ENCODE results near the gene TICAM1.
"Not testable (repeated sequence)": the region's sequence is repeated elsewhere in the genome, so short reads cannot be mapped to it uniquely, and the experiment has no call there.

Gene TICAM1

DNA sequence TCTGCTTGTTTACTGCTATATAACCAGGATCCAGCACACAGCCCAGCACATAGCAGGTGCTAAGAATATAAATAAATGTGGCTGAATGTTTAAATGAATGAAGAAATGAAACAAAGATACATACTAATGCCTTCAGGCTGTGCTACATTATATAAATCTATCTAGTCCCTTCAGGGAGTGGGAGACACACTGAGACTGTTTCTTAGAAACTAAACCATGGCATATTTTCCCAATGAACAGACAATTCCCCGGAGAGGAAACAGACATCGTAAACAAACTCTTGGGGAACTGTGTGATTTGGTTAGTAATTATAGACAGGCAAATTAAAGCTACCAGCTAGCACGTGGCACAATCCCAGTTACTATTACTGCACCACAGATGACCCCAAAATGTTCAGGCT, 49.7 kb downstream of the TICAM1 start:
- H3K4me3 ChIP-seq (ENCODE audit: low read depth, low read length): no peak overlapping the region
- DNase-seq (ENCODE audit: low read depth): no peak
- TF ChIP-seq, protein P1, sequence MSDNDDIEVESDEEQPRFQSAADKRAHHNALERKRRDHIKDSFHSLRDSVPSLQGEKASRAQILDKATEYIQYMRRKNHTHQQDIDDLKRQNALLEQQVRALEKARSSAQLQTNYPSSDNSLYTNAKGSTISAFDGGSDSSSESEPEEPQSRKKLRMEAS (IDR thresholded peaks at IDR 0.05; ENCODE audit: low read depth, low read length): no peak
- TF ChIP-seq, protein P2, sequence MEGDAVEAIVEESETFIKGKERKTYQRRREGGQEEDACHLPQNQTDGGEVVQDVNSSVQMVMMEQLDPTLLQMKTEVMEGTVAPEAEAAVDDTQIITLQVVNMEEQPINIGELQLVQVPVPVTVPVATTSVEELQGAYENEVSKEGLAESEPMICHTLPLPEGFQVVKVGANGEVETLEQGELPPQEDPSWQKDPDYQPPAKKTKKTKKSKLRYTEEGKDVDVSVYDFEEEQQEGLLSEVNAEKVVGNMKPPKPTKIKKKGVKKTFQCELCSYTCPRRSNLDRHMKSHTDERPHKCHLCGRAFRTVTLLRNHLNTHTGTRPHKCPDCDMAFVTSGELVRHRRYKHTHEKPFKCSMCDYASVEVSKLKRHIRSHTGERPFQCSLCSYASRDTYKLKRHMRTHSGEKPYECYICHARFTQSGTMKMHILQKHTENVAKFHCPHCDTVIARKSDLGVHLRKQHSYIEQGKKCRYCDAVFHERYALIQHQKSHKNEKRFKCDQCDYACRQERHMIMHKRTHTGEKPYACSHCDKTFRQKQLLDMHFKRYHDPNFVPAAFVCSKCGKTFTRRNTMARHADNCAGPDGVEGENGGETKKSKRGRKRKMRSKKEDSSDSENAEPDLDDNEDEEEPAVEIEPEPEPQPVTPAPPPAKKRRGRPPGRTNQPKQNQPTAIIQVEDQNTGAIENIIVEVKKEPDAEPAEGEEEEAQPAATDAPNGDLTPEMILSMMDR (IDR thresholded peaks at IDR 0.05; ENCODE audit: low read depth, low read length): no peak
- TF ChIP-seq MYC (IDR thresholded peaks at IDR 0.05; ENCODE audit: low read depth, low read length): no peak
- no peak for TF ChIP-seq POLR2A (IDR thresholded peaks at IDR 0.05; ENCODE audit: extremely low read depth, insufficient read length)

DNA sequence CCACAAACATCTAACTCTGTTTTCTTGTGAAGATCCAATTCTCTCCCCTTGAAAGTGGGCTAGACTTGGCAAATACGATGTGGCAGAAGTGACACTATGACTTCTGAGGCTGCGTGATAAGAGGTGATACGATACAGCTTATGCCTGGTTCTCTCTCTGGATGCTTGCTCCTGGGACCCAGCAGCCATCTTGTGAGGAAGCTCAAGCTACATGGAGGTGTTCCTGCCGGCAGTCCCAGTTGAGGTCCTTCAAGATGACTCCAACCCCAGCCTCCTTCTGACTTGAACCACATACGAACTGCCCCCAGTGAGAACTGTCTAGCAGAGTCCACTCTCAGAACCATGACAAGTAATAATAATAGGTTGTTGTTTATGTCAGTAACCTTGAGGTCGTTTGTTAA, 50.7 kb downstream of the TICAM1 start:
- no peak for TF ChIP-seq MYC (IDR thresholded peaks at IDR 0.05; ENCODE audit: low read depth, low read length)
- no peak for TF ChIP-seq POLR2A (IDR thresholded peaks at IDR 0.05; ENCODE audit: extremely low read depth, insufficient read length)
- TF ChIP-seq, protein P2 (IDR thresholded peaks at IDR 0.05; ENCODE audit: low read depth, low read length): no peak
- TF ChIP-seq, protein P1 (IDR thresholded peaks at IDR 0.05; ENCODE audit: low read depth, low read length): no peak
- DNase-seq (ENCODE audit: low read depth): no peak
- no peak overlapping the region for H3K4me3 ChIP-seq (ENCODE audit: low read depth, low read length)

DNA sequence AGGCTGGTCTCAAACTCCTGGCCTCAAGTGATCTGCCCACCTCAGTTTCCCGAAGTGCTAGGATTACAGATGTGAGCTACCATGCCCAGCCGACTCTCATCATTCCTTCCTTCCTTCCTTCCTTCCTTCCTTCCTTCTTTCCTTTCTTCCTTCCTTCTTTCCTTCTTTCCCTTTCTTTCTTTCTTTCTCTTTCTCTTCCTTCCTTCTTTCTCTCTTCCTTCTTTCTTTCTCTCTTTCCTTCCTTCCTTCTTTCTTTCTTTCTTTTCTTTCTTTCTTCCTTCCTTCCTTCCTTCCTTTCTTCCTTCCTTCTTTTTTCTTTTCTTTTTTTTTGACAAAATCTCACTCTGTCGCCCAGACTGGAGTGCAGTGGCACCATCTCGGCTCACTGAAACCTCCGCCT, 53.4 kb downstream of the TICAM1 start:
- not testable (repeated sequence) for DNase-seq (ENCODE audit: low read depth); H3K4me3 ChIP-seq (ENCODE audit: low read depth, low read length)

DNA sequence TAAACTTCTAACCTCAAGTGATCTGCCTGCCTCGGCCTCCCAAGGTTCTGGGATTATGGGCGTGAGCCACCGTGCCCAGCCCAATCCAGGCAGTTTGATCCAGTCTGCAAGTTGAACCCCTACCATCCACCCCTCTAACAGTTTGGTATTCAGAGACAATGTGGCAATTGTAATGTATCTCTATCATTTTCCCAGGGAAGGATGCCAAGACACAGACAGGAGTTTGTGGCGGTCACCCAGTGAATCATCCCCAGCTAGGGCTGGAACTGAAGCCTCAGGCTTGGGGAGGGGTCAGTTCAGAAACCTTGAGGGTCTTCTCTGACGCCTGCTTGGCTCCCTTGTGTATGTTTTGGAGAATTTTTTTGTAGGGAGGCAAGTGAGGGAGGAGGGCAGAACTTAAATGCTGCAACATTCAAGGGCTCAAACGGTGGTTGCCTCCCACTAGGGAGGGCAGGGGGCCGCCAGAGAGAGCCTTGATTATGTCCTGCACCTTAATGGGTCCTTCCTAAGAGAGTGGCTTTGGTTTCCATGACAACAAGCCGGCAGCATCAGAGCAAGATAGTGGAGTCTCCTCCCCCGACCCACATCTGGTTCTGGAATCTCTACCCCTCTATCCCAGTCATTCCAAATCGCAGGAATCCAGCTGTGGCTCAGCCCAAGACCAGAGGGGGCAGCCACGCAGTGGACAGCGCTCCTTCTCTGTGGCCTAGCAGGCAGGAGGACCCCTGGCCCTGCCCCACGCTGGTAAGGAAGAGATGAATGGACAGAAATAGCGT, 54.9 kb downstream of the TICAM1 start:
- no peak for TF ChIP-seq POLR2A (IDR thresholded peaks at IDR 0.05; ENCODE audit: extremely low read depth, insufficient read length)
- TF ChIP-seq, protein P2 (IDR thresholded peaks at IDR 0.05; ENCODE audit: low read depth, low read length): no peak
- no peak for TF ChIP-seq MYC (IDR thresholded peaks at IDR 0.05; ENCODE audit: low read depth, low read length)
- TF ChIP-seq, protein P1 (IDR thresholded peaks at IDR 0.05; ENCODE audit: low read depth, low read length): no peak
- no peak overlapping the region for H3K4me3 ChIP-seq (ENCODE audit: low read depth, low read length)
- DNase-seq (ENCODE audit: low read depth): no peak

DNA sequence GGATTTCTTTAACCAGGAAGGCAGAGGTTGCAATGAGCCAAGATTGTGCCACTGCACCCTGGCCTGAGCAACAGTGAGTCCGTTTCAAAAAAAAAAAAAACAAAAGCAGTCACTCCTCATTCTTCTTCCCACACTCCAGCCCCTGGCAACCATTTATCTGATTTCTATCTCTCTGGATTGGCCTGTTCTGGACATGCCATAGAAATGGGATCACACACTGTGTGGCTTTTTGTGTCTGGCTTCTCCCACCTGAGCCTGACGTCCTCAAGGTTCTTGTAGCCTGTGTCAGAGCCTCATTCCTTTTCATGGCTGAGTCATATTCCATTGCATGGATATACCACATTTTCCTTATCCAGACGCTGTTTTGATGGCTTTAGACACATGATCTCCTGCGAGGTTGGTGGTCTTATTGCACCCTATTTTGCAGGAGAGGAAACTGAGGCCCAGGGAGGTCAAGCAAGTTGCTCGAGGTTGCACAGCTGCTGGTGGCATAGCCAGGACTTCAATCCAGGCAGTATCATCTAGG, 55.8 kb downstream of the TICAM1 start:
- DNase-seq (ENCODE audit: low read depth): no peak
- TF ChIP-seq, protein P2 (IDR thresholded peaks at IDR 0.05; ENCODE audit: low read depth, low read length): no peak
- TF ChIP-seq, protein P1 (IDR thresholded peaks at IDR 0.05; ENCODE audit: low read depth, low read length): no peak
- no peak for TF ChIP-seq POLR2A (IDR thresholded peaks at IDR 0.05; ENCODE audit: extremely low read depth, insufficient read length)
- TF ChIP-seq MYC (IDR thresholded peaks at IDR 0.05; ENCODE audit: low read depth, low read length): no peak
- no peak overlapping the region for H3K4me3 ChIP-seq (ENCODE audit: low read depth, low read length)

DNA sequence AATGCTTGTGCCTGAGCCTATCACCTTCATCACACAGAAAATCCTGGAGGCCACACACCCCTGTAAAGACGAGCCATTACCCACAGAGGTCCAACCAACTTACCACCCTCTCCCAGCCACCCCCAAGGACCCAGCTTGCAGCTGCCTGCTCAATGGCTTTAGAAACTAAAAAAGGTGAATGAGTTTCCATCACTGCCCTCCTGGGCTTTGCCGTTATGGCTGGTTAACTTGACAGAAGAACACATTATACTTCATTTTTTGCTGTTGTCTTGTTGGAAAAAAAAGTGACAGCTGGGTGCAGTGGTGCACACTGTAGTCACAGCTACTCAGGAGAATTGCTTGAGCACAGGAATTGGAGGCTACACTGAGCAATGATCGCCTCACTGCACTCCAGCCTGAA, 57.4 kb downstream of the TICAM1 start:
- TF ChIP-seq, protein P1 (IDR thresholded peaks at IDR 0.05; ENCODE audit: low read depth, low read length): no peak
- TF ChIP-seq POLR2A (IDR thresholded peaks at IDR 0.05; ENCODE audit: extremely low read depth, insufficient read length): no peak
- TF ChIP-seq MYC (IDR thresholded peaks at IDR 0.05; ENCODE audit: low read depth, low read length): no peak
- TF ChIP-seq, protein P2 (IDR thresholded peaks at IDR 0.05; ENCODE audit: low read depth, low read length): no peak
- H3K4me3 ChIP-seq (ENCODE audit: low read depth, low read length): no peak overlapping the region
- no peak for DNase-seq (ENCODE audit: low read depth)

All from NB4 (cell line).